K562 (cell line): ENCODE results near the gene MAD1L1. TPM values are rescaled to one million over a fixed set of nuclear protein-coding genes. Genes with fewer than 3 reads are reported as not detected.
A peak's percentile ranks its signal among the peaks of the same experiment; 100 is the strongest.

Experiments used
- ARID4B ChIP-seq: sonication (generic); formaldehyde crosslinking; IDR thresholded peaks from 2 replicates; pipeline ENCODE4 v1.8.0; 2022; ENCODE audit warnings: mild to moderate bottlenecking, missing genetic modification reagents
- CBFA2T3 ChIP-seq: fragments of 450-650 bp; IDR thresholded peaks from 2 replicates; pipeline ENCODE4 v1.6.1; 2017
- CREB1 ChIP-seq, 2 experiments: sonication (generic) in 1 of 2; formaldehyde crosslinking in 1 of 2; IDR thresholded peaks; 2 replicates each; pipeline versions ENCODE4 v1.6.1 to v1.8.0; 2012 to 2022; ENCODE audit warnings: inconsistent platforms in 1 of 2, mild to moderate bottlenecking in 1 of 2, missing genetic modification reagents in 1 of 2, moderate library complexity in 1 of 2
- E2F6 ChIP-seq, 2 experiments: IDR thresholded peaks; 2 replicates each; pipeline ENCODE4 v1.6.1; 2011; ENCODE audit warnings: borderline replicate concordance in 1 of 2, control low read depth in 1 of 2, low read depth in 1 of 2, low read length in 1 of 2, mild to moderate bottlenecking in 1 of 2, mixed read lengths in 1 of 2, moderate library complexity in 1 of 2; ENCODE audit not compliant: insufficient read depth in 1 of 2, insufficient read length in 1 of 2, poor library complexity in 1 of 2, severe bottlenecking in 1 of 2; ENCODE audit errors: extremely low read depth in 1 of 2
- GABPA ChIP-seq: fragments of 200-800 bp; sonication (Bioruptor generic); conservative IDR thresholded peaks from 2 replicates; pipeline ENCODE4 v1.6.1; 2016; ENCODE audit warnings: low read depth, missing genetic modification characterization, missing compliant biosample characterization
- JUND ChIP-seq, 2 experiments: IDR thresholded peaks; 2 replicates in 1 of 2; 3 replicates in 1 of 2; pipeline ENCODE4 v1.6.1; 2011; ENCODE audit warnings: borderline replicate concordance in 2 of 2, low read depth in 2 of 2, low read length in 2 of 2, improper control_type of control experiment in 1 of 2, missing biosample characterization in 1 of 2, missing genetic modification characterization in 1 of 2, missing genetic modification reagents in 1 of 2
- RUNX1 ChIP-seq: sonication (generic); IDR thresholded peaks from 2 replicates; pipeline ENCODE4 v1.6.1; 2016; ENCODE audit warnings: antibody characterized with exemption, low read depth
- SMAD3 ChIP-seq: fragments of 450-650 bp; formaldehyde crosslinking; conservative IDR thresholded peaks from 2 replicates; pipeline ENCODE4 v1.4.0; 2020; ENCODE audit warnings: mild to moderate bottlenecking
- SMARCE1 ChIP-seq: fragments of 450-650 bp; IDR thresholded peaks from 2 replicates; pipeline ENCODE4 v1.7.1; 2016; ENCODE audit warnings: mild to moderate bottlenecking
- SRF ChIP-seq, 2 experiments: fragments of 250-450, 450-650 bp in 1 of 2; sonication (Bioruptor Pico) in 1 of 2; sonication (generic) in 1 of 2; formaldehyde crosslinking; IDR thresholded peaks; 2 replicates each; pipeline versions ENCODE4 v1.5.0 to v1.5.1; 2020 to 2022; ENCODE audit warnings: mild to moderate bottlenecking in 1 of 2, missing genetic modification reagents in 1 of 2
- UBTF ChIP-seq, 2 experiments: IDR thresholded peaks; 2 replicates each; pipeline ENCODE4 v1.6.1; 2012; ENCODE audit warnings: improper control_type of control experiment in 2 of 2, low read depth in 2 of 2, low read length in 2 of 2, borderline replicate concordance in 1 of 2
- VEZF1 ChIP-seq: fragments of 200-800 bp; sonication (Bioruptor generic); IDR thresholded peaks from 2 replicates; pipeline ENCODE4 v1.6.1; 2017; ENCODE audit warnings: missing genetic modification characterization, missing compliant biosample characterization
- ZBTB12 ChIP-seq: fragments of 250-450 bp; sonication (Bioruptor Pico); IDR thresholded peaks from 2 replicates; pipeline ENCODE4 v1.4.0; 2020
- polyA plus RNA-seq, 8 experiments: library from polyadenylated mRNA; depleted of rRNA in 4 of 8; stranded (reverse) in 5 of 8; unstranded in 3 of 8; fragments of >200 nt; fragmentation: Nextera tagmentation in 2 of 8; fragmentation: Illumina TruSeq in 1 of 8; extraction: Ambion mirVana in 2 of 8; extraction: Trizol in 1 of 8; gene quantifications; 2 replicates each; pipeline versions ENCODE4 v1.2.1 to v1.2.3, GENCODE V29; 2011 to 2014; ENCODE audit warnings: inconsistent platforms in 1 of 8, missing spikeins in 1 of 8
- total RNA-seq, 7 experiments: library from RNA; depleted of rRNA in 6 of 7; stranded (reverse); fragments of >200 nt in 6 of 7; fragmentation: Illumina TruSeq in 2 of 7; extraction: Trizol in 2 of 7; gene quantifications; 2 replicates each; pipeline versions ENCODE4 v1.2.1 to v1.2.3, GENCODE V29; 2011 to 2021; ENCODE audit warnings: low replicate concordance in 1 of 7

The MAD1L1 gene
- total and polyA plus RNA-seq, 9 of the 15 experiments (the other 6 are each of a cell fraction or from before 2014, with no cell fraction given), result 1.7 to 89.7 (median 18.0) TPM

GRCh38 chr7:2079332-2080059 lies 153.2 kb downstream of the MAD1L1 start (continued):
- TF ChIP-seq E2F6 (IDR thresholded peaks at IDR 0.05; ENCODE audit: borderline replicate concordance in 1 of 2, extremely low read depth in 1 of 2, insufficient read depth in 1 of 2, insufficient read length in 1 of 2, low read depth in 1 of 2, low read length in 1 of 2, poor library complexity in 1 of 2, severe bottlenecking in 1 of 2) (peak in 1 of 2 experiments; percentile 18), CREB1 (IDR thresholded peaks at IDR 0.05) (no peak), CREB1 (CRISPR knock-in tag; IDR thresholded peaks at IDR 0.05) (peak; percentile 30; the same call in 1 of the 2 replicates), ARID4B (CRISPR knock-in tag) (no peak), UBTF (IDR thresholded peaks at IDR 0.05; ENCODE audit: borderline replicate concordance in 1 of 2, low read depth in 2 of 2, low read length in 2 of 2) (0 out of 4 replicates have a peak, but pooled peaks of 1 of the 2 experiments have one; percentile 15), GABPA (tag) (0 out of 2 replicates have a peak, but pooled peaks have one; percentile 27), CBFA2T3 (peak; percentile 47), RUNX1 (no peak), JUND (IDR thresholded peaks at IDR 0.05; ENCODE audit: borderline replicate concordance, low read depth, low read length) (0 out of 2 replicates have a peak, but pooled peaks have one; percentile 4), JUND (tag; IDR thresholded peaks at IDR 0.05; ENCODE audit: borderline replicate concordance, low read depth, low read length) (peak; percentile 56; the same call in 1 of the 3 replicates), VEZF1 (peak; percentile 58), SMAD3 (CRISPR knock-in tag) (no peak), ZBTB12 (CRISPR knock-in tag) (0 out of 2 replicates have a peak, but pooled peaks have one; percentile 16), SMARCE1 (0 out of 2 replicates have a peak, but pooled peaks have one; percentile 24), SRF (CRISPR knock-in tag; IDR thresholded peaks at IDR 0.05) (peak in 1 of 2 experiments; percentile 86; a peak in 1 of 4 replicates)
